Activated T-helper 2 cell treated with anti-CD3 and anti-CD28 coated beads, Interferon-gamma antibody, Interleukin-2, Interleukin-4, amounts not matched to agents 10 μg/mL and 5 μg/mL and 100 μg/mL, durations not matched to agents 14 hours and 24 hours and 36 hours (primary cell): ENCODE results near the gene LAMB3. TPM values are rescaled to one million over a fixed set of nuclear protein-coding genes. Genes with fewer than 3 reads are reported as not detected.

Experiments used
- DNase-seq: peaks from one replicate; pipeline ENCODE4 v3.0.0; 2021; ENCODE audit warnings: low spot score
- H3K27ac Mint-ChIP-seq: one replicate; pipeline ENCODE4 v1.8.0; 2021; ENCODE audit warnings: mixed read lengths
- H3K27me3 Mint-ChIP-seq: one replicate; pipeline ENCODE4 v1.8.0; 2021; ENCODE audit warnings: low read depth, mixed read lengths
- H3K36me3 Mint-ChIP-seq: one replicate; pipeline ENCODE4 v1.8.0; 2021; ENCODE audit warnings: low read depth, mixed read lengths
- H3K4me1 Mint-ChIP-seq: one replicate; pipeline ENCODE4 v1.8.0; 2021; ENCODE audit warnings: low read depth, mixed read lengths
- H3K4me3 Mint-ChIP-seq: one replicate; pipeline ENCODE4 v1.8.0; 2021; ENCODE audit warnings: low read depth, mild to moderate bottlenecking, moderate library complexity, mixed read lengths
- H3K9me3 Mint-ChIP-seq: one replicate; pipeline ENCODE4 v1.8.0; 2021; ENCODE audit warnings: mixed read lengths
- intact Hi-C: fragments of 100-400 bp; cut with micrococcal nuclease; formaldehyde crosslinking; loops from one replicate; pipeline ENCODE4 v1.15.1; 2023
- total RNA-seq: library from RNA; stranded (reverse); gene quantifications from 2 replicates; pipeline ENCODE4 v1.2.3, GENCODE V29; 2022

Gene LAMB3
- total RNA-seq, 1 donor from 2014 or later = 11.5 TPM

DNA sequence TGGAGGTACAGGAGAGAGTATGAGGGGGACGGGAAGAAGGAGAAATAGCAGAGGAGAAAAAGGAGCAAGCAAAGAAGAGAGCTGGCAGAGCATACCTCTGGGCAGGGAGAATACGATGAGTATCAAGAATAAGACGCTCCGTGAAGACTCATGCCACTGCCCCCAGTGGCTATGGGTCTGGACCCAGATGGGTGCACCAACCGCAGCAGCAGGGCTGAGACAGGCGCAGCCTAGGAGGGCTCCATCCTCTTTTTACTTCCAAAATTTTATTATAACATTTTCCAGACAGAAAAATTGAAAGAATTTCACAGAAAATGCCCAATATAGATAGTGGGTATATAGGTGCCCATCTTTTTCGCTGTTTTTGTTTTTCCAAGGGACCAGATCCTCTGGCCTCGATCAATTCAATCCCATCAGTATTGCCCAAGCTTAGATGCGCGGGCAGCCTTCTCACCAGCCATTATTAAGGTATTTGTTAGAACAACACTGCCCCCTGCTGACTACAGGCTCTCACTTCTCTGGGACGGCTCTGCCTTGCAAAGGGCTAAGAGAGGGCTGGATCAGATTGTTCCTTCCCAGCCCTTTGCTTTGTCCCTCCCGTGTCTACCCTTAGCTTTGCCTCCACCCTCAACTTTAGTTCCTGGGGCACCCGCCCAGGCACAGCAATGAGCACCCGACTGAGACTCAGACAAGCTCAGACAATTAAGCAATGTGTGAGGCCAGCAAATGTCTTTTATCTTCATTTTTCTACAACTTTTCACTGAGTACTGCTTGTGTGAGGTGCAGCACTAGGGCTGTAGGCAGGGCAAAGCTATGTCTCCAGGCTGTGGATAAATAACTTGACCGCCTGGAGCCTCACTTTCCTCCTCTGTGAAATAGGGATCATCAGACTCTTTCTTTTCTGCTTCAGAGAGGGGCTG, 86.2 kb downstream of the LAMB3 start:
- Mint-ChIP-seq H3K27ac (no peak overlapping the region), H3K36me3 (no peaks in the 10 kb centered on the region), H3K9me3 (no peaks in the 10 kb centered on the region), H3K27me3 (peaks cover 17% of the 10 kb centered on the region), H3K4me3 (no peak overlapping the region), H3K4me1 (peaks cover 19% of the 10 kb centered on the region)
- peak; percentile 57 for DNase-seq
- intact Hi-C loops = loop anchor here (5.0 kb wide), 1 partner anchor 914 kb away; no protein-coding TSS in a partner anchor

Other genes with a start within 250 kb of the LAMB3 start
- not detected in 2 replicates for gene CAMK1G, start 68.7 kb downstream of the LAMB3 start, total RNA-seq
- gene G0S2, start 23.0 kb upstream of the LAMB3 start, total RNA-seq = 49.3 and 49.4 TPM in 2 replicates
- 8.2 and 8.6 TPM in 2 replicates for gene HSD11B1, start 52.4 kb upstream of the LAMB3 start, total RNA-seq
- 386 and 390 TPM in 2 replicates for gene TRAF3IP3, start 103.6 kb upstream of the LAMB3 start, total RNA-seq
- 2.8 and 3.0 TPM in 2 replicates for gene C1orf74, start 132.1 kb upstream of the LAMB3 start, total RNA-seq
- gene IRF6, start 153.7 kb upstream of the LAMB3 start, total RNA-seq = 0.25 TPM in 1 of 2 replicates, not detected in the other
- gene UTP25, start 175.5 kb upstream of the LAMB3 start, total RNA-seq = 18.7 and 19.6 TPM in 2 replicates